Adipose tissue (tissue), 3 donors: ENCODE measurements around the gene NTHL1. TPM values are rescaled to one million over a fixed set of nuclear protein-coding genes. Genes with fewer than 3 reads are reported as not detected.

Experiments
- H3K27ac ChIP-seq: one replicate; pipeline ENCODE4 v1.5.1; 2013; ENCODE audit warnings: low read depth, low read length
- WGBS, 3 donors: extraction: QIAGEN DNeasy Blood & Tissue Kit; methylation state at CpG; one replicate each; pipeline ENCODE4 v1.1.7; 2013; 5-methylcytosine and 5-hydroxymethylcytosine counted together
- polyA plus RNA-seq, 3 donors: library from polyadenylated mRNA; stranded (reverse); fragments of 200-250 nt; gene quantifications; one replicate each; pipeline ENCODE4 v1.2.3, GENCODE V29; 2013
- donor health status: healthy with polysubstance abuse.
- donor health status: Bipolar disorder and iron deficiency.
- donor health status: healthy.

The NTHL1 gene
- 10 to 100 TPM; 12.1 to 23.3 (median 14.5) TPM for polyA plus RNA-seq

GRCh38 chr16:2047330-2048115 lies at the start of gene NTHL1, which contains the start of gene TSC2:
NTHL1 (minus strand) TSS chr16:2047834; CDS start chr16:2047823, 11 bp downstream.
TSC2 (plus strand) TSS chr16:2047985; CDS start chr16:2048616, 631 bp downstream.
- 0 to 1% (median 0%) methylated on average over 47 to 81 of the region's 81 CpGs for WGBS, 3 donors
- H3K27ac ChIP-seq, result no peak within 1 kb of the TSS

- H3K27ac ChIP-seq, result no peak overlapping the region
- 75 to 82% (median 77%) methylated on average over 21 to 25 of the region's 25 CpGs for WGBS, 3 donors
Observed at GRCh38 chr16:2096853-2097595, 49.4 kb upstream of the NTHL1 start.

DNA sequence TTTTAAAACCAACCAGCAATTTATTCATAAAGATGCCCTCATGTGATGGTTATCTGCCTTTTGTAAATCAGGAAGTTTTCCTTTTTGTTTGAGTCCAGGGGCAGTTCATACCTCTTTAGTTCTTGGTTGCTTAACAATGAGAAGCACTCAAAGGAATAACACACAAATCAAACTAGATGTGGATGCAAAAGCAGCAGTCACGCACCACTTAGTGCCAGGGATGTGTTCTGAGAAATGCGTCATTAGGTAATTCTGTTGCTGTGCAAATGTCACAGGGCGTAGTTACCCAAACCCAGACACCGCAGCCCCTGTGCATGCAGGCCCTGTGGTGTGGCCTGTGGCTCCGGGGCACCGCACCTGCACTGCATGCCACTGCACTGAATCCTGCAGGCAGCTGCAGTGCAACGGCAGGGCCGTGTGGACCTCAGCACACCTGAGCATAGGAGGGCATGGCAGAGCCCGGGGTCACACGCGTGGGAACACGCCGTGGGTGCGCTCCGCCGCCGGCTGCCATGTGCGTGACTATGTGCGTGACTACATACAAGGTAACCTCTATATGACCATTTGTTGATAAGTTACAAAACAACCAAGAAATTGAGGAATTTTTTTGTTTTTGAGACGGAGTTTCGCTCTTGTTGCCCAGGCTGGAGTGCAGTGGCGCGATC lies 48.4 kb upstream of the NTHL1 start:
- H3K27ac ChIP-seq, result no peak overlapping the region
- 93 to 98% (median 96%) methylated on average over 23 of the region's 23 CpGs for WGBS, 3 donors

DNA sequence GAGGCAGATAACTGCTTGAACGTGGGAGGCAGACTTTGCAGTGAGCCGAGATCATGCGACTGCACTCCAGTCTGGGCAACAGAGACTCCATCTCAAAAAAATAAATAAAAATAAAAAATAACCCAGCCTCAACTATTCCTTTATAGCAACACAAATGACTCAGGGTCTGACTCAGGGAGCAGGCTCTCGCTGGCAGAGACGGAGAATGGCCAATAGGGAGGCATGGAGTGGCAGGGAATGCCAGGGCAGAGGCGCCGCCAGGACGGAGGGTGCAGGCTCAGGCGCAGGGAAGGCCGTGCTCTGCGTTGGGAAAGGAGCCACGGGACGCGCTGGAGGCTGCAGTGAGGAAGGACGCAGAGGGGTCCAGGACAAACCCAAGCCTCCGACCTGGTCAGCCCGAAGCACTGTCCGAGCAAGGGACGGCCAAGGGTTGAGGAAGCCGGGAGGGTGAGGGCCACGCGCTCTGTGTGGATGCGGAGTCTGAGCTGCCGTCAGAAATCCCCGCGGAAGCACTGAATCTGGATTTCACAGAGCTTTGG lies 47.8 kb upstream of the NTHL1 start:
- WGBS, 3 donors, result 96 to 97% (median 97%) methylated on average over 26 of the region's 26 CpGs
- H3K27ac ChIP-seq, result no peak overlapping the region

DNA sequence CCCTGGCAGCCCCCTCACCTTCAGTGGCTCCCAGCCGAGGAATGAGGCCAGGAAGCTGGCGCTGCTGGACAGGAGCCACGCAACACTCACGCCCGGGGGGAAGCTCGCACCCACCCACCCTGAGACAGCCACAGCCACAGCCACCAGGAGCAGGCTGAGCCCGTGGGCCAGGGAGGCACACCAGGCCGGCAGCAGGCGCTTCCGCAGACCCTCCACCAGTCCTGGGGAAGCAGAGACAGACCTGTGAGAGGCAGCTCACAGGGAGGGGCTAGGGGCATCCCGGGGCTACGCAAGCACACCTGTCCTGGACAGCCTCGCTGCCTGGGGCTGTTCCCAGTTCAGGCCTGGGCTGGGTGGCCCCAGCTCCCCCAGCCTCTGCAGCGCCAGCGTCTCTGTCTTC lies 46.2 kb upstream of the NTHL1 start:
- H3K27ac ChIP-seq, result no peak overlapping the region
- 87 to 92% (median 91%) methylated on average over 15 of the region's 15 CpGs for WGBS, 3 donors

GRCh38 chr16:2092866-2093265 lies 45.2 kb upstream of the NTHL1 start:
- whole genome bisulfite sequencing, 3 donors, result 94% methylated on average over 13 of the region's 13 CpGs

DNA sequence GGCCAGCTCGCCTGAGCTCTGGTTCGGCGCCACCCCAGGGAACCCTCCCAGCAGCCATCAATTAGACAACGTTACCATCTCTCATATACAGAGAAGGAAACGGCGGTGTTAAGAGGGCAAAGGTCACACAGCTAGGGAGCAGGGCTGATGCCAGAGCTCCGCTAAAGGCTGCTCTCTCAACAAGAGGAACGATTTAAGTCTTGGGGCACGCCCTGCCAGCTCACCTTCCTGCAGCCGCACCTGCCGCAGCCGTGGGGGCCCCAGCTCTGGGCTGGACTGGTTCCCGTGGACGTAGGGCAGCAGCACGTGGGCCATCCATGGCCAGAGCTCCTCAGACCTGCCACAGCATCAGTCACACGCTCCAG lies 44.6 kb upstream of the NTHL1 start:
- WGBS, 3 donors, result 77 to 88% (median 82%) methylated on average over 14 to 16 of the region's 16 CpGs
- no peak overlapping the region for H3K27ac ChIP-seq

More at GRCh38 chr16:2092866-2093265, 45.2 kb upstream of the NTHL1 start:
- H3K27ac ChIP-seq, result no peak overlapping the region

GRCh38 chr16:2091547-2092255 lies 44.1 kb upstream of the NTHL1 start:
- no peak overlapping the region for H3K27ac ChIP-seq
- WGBS, 3 donors, result 61 to 88% (median 87%) methylated on average over 40 to 49 of the region's 49 CpGs

DNA sequence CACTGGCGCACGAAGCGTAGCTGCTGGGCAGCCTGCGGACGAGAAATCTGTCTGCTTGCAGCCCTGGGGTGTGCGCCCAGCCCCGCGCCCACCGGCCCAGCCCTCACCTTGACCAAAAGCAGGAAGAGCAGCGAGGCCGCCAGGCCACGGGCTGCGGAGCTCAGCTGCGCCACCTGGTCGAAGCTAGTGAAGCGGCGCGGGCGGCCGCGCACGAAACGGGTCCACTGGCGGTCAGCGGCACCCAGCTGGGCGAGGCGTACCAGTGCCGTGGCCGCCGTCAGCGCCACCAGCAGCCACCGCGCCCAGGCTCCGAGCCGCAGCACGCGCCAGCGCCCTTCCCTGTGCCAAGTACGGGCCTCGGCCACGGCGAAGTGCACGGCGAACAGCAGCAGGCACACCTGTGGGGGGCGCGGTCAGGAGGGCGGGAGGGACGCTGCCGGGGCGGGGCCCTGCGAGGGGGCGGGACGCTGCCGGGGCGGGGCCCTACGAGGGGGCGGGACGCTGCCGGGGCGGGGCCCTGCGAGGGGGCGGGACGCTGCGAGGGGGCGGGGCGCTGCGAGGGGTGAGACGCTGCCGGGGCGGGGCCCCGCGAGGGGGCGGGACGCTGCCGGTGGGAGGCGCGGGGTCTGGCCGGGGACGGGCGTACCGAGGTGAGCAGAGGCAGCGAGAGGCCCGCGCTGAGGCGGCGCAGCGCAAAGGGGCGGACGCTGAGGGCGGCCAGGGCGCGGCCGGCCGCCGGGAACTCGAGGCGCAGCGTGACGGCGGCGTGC lies 43.3 kb upstream of the NTHL1 start:
- H3K27ac ChIP-seq, result no peak overlapping the region
- WGBS, 3 donors, result 21 to 78% (median 73%) methylated on average over 68 to 101 of the region's 101 CpGs

- H3K27ac ChIP-seq, result no peak overlapping the region
- WGBS, 3 donors, result 58 to 97% (median 91%) methylated on average over 12 to 14 of the region's 14 CpGs
Observed at GRCh38 chr16:2090481-2090776, 42.8 kb upstream of the NTHL1 start.

- no peak overlapping the region for H3K27ac ChIP-seq
- WGBS, 3 donors, result 83 to 91% (median 91%) methylated on average over 43 to 44 of the region's 44 CpGs
Observed at GRCh38 chr16:2089706-2090480, 42.3 kb upstream of the NTHL1 start.

- 89 to 93% (median 91%) methylated on average over 20 of the region's 20 CpGs for WGBS, 3 donors
- no peak overlapping the region for H3K27ac ChIP-seq
Observed at GRCh38 chr16:2088759-2089358, 41.2 kb upstream of the NTHL1 start.

- H3K27ac ChIP-seq, result no peak overlapping the region
- 91 to 93% (median 93%) methylated on average over 41 of the region's 41 CpGs for WGBS, 3 donors
Observed at GRCh38 chr16:2087748-2088631, 40.4 kb upstream of the NTHL1 start.

DNA sequence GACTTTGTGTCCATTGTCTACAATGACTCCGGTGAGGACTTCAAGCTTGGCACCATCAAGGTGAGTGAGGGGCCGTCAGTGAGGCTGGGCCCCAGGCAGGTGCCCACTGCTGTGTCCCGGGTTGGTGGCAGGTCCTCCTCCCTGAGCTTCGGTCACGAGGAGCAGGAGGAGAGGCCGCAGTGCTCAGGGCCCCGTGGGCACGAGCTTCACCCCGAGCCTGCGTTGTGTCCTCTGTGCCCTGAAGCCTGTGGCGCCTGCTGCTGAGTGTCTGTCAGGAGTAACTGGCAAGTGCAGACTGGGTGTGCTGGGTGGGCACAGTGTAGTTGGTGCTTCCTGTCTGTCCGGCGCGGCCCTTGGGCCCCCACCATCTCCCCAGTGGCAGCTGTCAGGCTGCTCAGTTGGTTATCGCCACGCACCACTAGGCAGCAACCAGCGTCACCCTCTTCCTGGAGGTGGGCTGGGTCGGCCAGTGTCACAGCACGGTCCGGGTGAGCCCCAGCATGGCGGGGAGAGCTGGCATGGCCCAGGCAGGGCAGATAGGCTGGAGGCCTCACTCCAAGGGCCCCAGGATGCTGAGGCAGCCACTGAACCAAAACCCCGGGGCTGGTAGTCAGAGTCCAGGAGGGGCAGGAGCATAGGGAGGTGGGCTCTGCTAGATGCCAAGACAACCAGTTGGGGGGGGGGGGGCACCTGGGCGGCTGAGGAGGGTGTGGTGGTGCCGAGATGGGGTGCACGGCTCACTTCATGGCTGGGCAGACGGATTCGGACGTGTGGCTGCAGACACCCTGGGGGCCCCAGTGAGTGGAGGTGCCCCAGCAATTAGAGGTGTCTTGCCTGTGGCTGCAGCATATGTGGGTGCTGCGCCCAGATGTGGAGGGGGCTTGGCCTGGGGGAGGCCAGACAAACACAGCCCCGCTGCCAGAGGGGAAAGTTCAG lies 39.4 kb upstream of the NTHL1 start:
- no peak overlapping the region for H3K27ac ChIP-seq
- 90 to 91% (median 91%) methylated on average over 27 to 30 of the region's 30 CpGs for whole genome bisulfite sequencing, 3 donors
